Neutrophil (primary cell): ENCODE measurements around the gene ARHGAP12.

Source experiments
- H3K27ac ChIP-seq: fragments of 200-600 bp; sonication (generic); 2 replicates; pipeline ENCODE4 v1.5.1; 2016; ENCODE audit warnings: mild to moderate bottlenecking, moderate library complexity
- H3K27me3 ChIP-seq: fragments of 200-600 bp; sonication (generic); 2 replicates; pipeline ENCODE4 v1.6.0; 2016; ENCODE audit warnings: mild to moderate bottlenecking
- H3K36me3 ChIP-seq: fragments of 200-600 bp; sonication (generic); 2 replicates; pipeline ENCODE4 v1.5.1; 2017
- H3K4me1 ChIP-seq, 2 experiments: fragments of 200-600 bp in 1 of 2; sonication (generic) in 1 of 2; 1 replicate in 1 of 2; 2 replicates in 1 of 2; pipeline versions ENCODE4 v1.5.1 to v1.6.1; 2013 to 2016; ENCODE audit warnings: low read depth in 1 of 2, low read length in 1 of 2, mild to moderate bottlenecking in 1 of 2, moderate library complexity in 1 of 2; ENCODE audit not compliant: control insufficient read depth in 1 of 2, insufficient read depth in 1 of 2
- H3K4me3 ChIP-seq, 2 experiments: fragments of 200-600 bp in 1 of 2; sonication (generic) in 1 of 2; 1 replicate in 1 of 2; 2 replicates in 1 of 2; pipeline ENCODE4 v1.5.1; 2013 to 2016; ENCODE audit warnings: low read depth in 1 of 2, low read length in 1 of 2, mild to moderate bottlenecking in 1 of 2, moderate library complexity in 1 of 2
- H3K9me3 ChIP-seq: fragments of 200-600 bp; sonication (generic); 2 replicates; pipeline ENCODE4 v1.5.1; 2016
- TF ChIP-seq, protein P1 (sequence below): fragments of 200-600 bp; sonication (generic); IDR thresholded peaks from 2 replicates; pipeline ENCODE4 v1.5.1; 2016; ENCODE audit warnings: antibody characterized with exemption

The ARHGAP12 gene

DNA sequence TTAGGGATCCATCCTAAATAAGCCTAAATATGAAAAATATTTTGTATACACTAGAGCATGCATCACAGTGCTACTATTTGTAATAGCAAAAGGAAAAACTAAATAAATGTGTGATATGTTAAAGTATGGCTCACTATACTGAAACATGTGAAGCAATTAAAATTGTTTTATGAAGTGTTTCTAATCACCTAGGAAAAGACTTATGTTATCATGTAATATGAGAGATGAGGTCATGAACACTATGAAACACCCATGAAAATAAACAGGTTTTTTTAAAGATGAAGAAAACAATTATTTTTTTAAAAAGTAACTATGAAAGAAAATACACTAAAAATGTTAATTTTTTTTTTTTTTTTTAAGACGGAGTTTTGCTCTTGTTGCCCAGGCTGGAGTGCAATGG, 16.8 kb upstream of the ARHGAP12 start:
- Histone ChIP-seq H3K9me3 (no peaks in the 10 kb centered on the region), H3K4me1 (peaks cover 24 to 25% of the 10 kb centered on the region in 2 experiments), H3K27ac (no peak overlapping the region), H3K27me3 (no peaks in the 10 kb centered on the region), H3K4me3 (no peak overlapping the region), H3K36me3 (no peaks in the 10 kb centered on the region)
- TF ChIP-seq, protein P1, sequence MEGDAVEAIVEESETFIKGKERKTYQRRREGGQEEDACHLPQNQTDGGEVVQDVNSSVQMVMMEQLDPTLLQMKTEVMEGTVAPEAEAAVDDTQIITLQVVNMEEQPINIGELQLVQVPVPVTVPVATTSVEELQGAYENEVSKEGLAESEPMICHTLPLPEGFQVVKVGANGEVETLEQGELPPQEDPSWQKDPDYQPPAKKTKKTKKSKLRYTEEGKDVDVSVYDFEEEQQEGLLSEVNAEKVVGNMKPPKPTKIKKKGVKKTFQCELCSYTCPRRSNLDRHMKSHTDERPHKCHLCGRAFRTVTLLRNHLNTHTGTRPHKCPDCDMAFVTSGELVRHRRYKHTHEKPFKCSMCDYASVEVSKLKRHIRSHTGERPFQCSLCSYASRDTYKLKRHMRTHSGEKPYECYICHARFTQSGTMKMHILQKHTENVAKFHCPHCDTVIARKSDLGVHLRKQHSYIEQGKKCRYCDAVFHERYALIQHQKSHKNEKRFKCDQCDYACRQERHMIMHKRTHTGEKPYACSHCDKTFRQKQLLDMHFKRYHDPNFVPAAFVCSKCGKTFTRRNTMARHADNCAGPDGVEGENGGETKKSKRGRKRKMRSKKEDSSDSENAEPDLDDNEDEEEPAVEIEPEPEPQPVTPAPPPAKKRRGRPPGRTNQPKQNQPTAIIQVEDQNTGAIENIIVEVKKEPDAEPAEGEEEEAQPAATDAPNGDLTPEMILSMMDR: no peak

DNA sequence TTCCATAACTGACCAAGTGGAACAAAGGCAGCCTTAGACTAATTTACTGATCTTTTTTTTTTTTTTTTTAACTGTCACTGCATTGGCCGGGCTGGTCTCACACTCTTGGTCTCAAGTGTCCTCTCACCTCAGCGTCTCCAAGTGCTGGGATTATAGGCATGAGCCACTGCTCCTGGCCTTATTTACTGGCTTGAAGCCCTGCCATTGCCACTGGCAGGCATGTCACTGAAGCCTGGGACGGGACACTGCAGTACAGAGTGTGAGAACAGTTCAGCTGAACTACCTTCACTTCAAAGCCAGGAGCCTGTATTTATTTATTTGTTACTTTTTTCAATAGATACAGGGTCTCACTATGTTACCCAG, 15.4 kb upstream of the ARHGAP12 start:
- Histone ChIP-seq H3K27me3 (no peaks in the 10 kb centered on the region), H3K36me3 (no peaks in the 10 kb centered on the region), H3K9me3 (no peaks in the 10 kb centered on the region), H3K4me1 (peaks cover 18 to 21% of the 10 kb centered on the region in 2 experiments), H3K27ac (no peak overlapping the region), H3K4me3 (no peak overlapping the region)
- TF ChIP-seq, protein P1: no peak

GRCh38 chr10:31942892-31943291, 14.3 kb upstream of the ARHGAP12 start:
- Histone ChIP-seq H3K9me3 (no peaks in the 10 kb centered on the region), H3K4me1 (peaks cover 12 to 14% of the 10 kb centered on the region in 2 experiments), H3K27ac (no peak overlapping the region), H3K4me3 (no peak overlapping the region), H3K27me3 (no peaks in the 10 kb centered on the region), H3K36me3 (no peaks in the 10 kb centered on the region)
- TF ChIP-seq, protein P1: no peak

GRCh38 chr10:31942435-31942834, 13.8 kb upstream of the ARHGAP12 start:
- Histone ChIP-seq H3K27ac (no peak overlapping the region), H3K36me3 (no peaks in the 10 kb centered on the region), H3K4me1 (peaks cover 8 to 10% of the 10 kb centered on the region in 2 experiments), H3K9me3 (no peaks in the 10 kb centered on the region), H3K4me3 (no peak overlapping the region), H3K27me3 (no peaks in the 10 kb centered on the region)
- TF ChIP-seq, protein P1: no peak

GRCh38 chr10:31940839-31941653, 12.4 kb upstream of the ARHGAP12 start:
- no peaks in the 10 kb centered on the region for H3K9me3 ChIP-seq
- H3K36me3 ChIP-seq: no peaks in the 10 kb centered on the region
- H3K27ac ChIP-seq: no peak overlapping the region
- H3K4me1 ChIP-seq: no peaks in the 10 kb centered on the region
- H3K27me3 ChIP-seq: no peaks in the 10 kb centered on the region
- no peak overlapping the region for H3K4me3 ChIP-seq
- TF ChIP-seq, protein P1: no peak
